ENCODE data around the gene TIMM10B. TPM values are rescaled to one million over a fixed set of nuclear protein-coding genes. Genes with fewer than 3 reads are reported as not detected.

The TIMM10B gene
- total RNA-seq, 1 donor from 2014 or later, result 27.4 TPM

GRCh38 chr11:6497069-6497839 lies 16.0 kb downstream of the TIMM10B start, which contains the start of gene DNHD1:
Gene DNHD1 (plus strand): TSS chr11:6497280. CDS start chr11:6498216, 936 bp downstream.
- H3K4me3 Mint-ChIP-seq (ENCODE audit: unreplicated experiment), result no peak within 1 kb of the TSS
- no peak for DNase-seq (ENCODE audit: low spot score)

GRCh38 chr11:6498121-6498520 lies 16.8 kb downstream of the TIMM10B start:
- H3K4me1 Mint-ChIP-seq (ENCODE audit: low read depth), result peaks cover 8% of the 10 kb centered on the region
- H3K27me3 Mint-ChIP-seq (ENCODE audit: low read depth), result no peaks in the 10 kb centered on the region
- no peak for TF ChIP-seq CTCF (IDR thresholded peaks at IDR 0.05)
- H3K4me3 Mint-ChIP-seq (ENCODE audit: unreplicated experiment), result no peak overlapping the region
- H3K27ac Mint-ChIP-seq (ENCODE audit: unreplicated experiment), result no peak overlapping the region
- DNase-seq (ENCODE audit: low spot score), result no peak
- no peaks in the 10 kb centered on the region for H3K9me3 Mint-ChIP-seq (ENCODE audit: low read depth)
- H3K36me3 Mint-ChIP-seq (ENCODE audit: low read depth), result peaks cover 5% of the 10 kb centered on the region

More at GRCh38 chr11:6497069-6497839, 16.0 kb downstream of the TIMM10B start, which contains the start of gene DNHD1:
- Mint-ChIP-seq H3K27me3 (ENCODE audit: low read depth) (no peaks in the 10 kb centered on the region), H3K36me3 (ENCODE audit: low read depth) (peaks cover 4% of the 10 kb centered on the region), H3K9me3 (ENCODE audit: low read depth) (no peaks in the 10 kb centered on the region), H3K4me1 (ENCODE audit: low read depth) (peaks cover 5% of the 10 kb centered on the region), H3K27ac (ENCODE audit: unreplicated experiment) (no peak within 1 kb of the TSS)
- TF ChIP-seq CTCF (IDR thresholded peaks at IDR 0.05), result no peak

GRCh38 chr11:6498544-6498943 lies 17.2 kb downstream of the TIMM10B start:
- Mint-ChIP-seq H3K36me3 (ENCODE audit: low read depth) (peaks cover 6% of the 10 kb centered on the region), H3K4me3 (ENCODE audit: unreplicated experiment) (no peak overlapping the region), H3K9me3 (ENCODE audit: low read depth) (no peaks in the 10 kb centered on the region), H3K27ac (ENCODE audit: unreplicated experiment) (no peak overlapping the region), H3K27me3 (ENCODE audit: low read depth) (no peaks in the 10 kb centered on the region), H3K4me1 (ENCODE audit: low read depth) (peaks cover 11% of the 10 kb centered on the region)
- no peak for DNase-seq (ENCODE audit: low spot score)
- TF ChIP-seq CTCF (IDR thresholded peaks at IDR 0.05), result no peak

- H3K4me3 Mint-ChIP-seq (ENCODE audit: unreplicated experiment), result no peak overlapping the region
- no peaks in the 10 kb centered on the region for H3K27me3 Mint-ChIP-seq (ENCODE audit: low read depth)
- no peaks in the 10 kb centered on the region for H3K9me3 Mint-ChIP-seq (ENCODE audit: low read depth)
- no peak overlapping the region for H3K27ac Mint-ChIP-seq (ENCODE audit: unreplicated experiment)
- peaks cover 16% of the 10 kb centered on the region for H3K4me1 Mint-ChIP-seq (ENCODE audit: low read depth)
- no peak for TF ChIP-seq CTCF (IDR thresholded peaks at IDR 0.05)
- peaks cover 6% of the 10 kb centered on the region for H3K36me3 Mint-ChIP-seq (ENCODE audit: low read depth)
- no peak for DNase-seq (ENCODE audit: low spot score)
These were observed 21.1 kb downstream of the TIMM10B start for GRCh38 chr11:6502382-6502781.

GRCh38 chr11:6504166-6504565 lies 22.9 kb downstream of the TIMM10B start:
- peaks cover 16% of the 10 kb centered on the region for H3K4me1 Mint-ChIP-seq (ENCODE audit: low read depth)
- no peaks in the 10 kb centered on the region for H3K27me3 Mint-ChIP-seq (ENCODE audit: low read depth)
- TF ChIP-seq CTCF (IDR thresholded peaks at IDR 0.05), result no peak
- no peak overlapping the region for H3K27ac Mint-ChIP-seq (ENCODE audit: unreplicated experiment)
- peaks cover 4% of the 10 kb centered on the region for H3K36me3 Mint-ChIP-seq (ENCODE audit: low read depth)
- DNase-seq (ENCODE audit: low spot score), result no peak
- no peaks in the 10 kb centered on the region for H3K9me3 Mint-ChIP-seq (ENCODE audit: low read depth)
- no peak overlapping the region for H3K4me3 Mint-ChIP-seq (ENCODE audit: unreplicated experiment)
